ENCODE measurements around the gene ZNF280A. TPM values are rescaled to one million over a fixed set of nuclear protein-coding genes. Genes with fewer than 3 reads are reported as not detected.

Gene ZNF280A
- total RNA-seq, 2 donors from 2014 or later = not detected

GRCh38 chr22:22550789-22551434, 30.8 kb upstream of the ZNF280A start:
- TF ChIP-seq POLR2A (IDR thresholded peaks at IDR 0.05) (no peak), CTCF (IDR thresholded peaks at IDR 0.05) (no peak)
- no peaks in the 10 kb centered on the region for H3K9me3 ChIP-seq
- no peaks in the 10 kb centered on the region for H3K36me3 ChIP-seq (replicated peaks in 1 of 2; ENCODE audit: insufficient read depth in 1 of 2, low read depth in 2 of 2)
- H3K27me3 ChIP-seq = no peaks in the 10 kb centered on the region
- H3K4me1 ChIP-seq = no peaks in the 10 kb centered on the region
- intact Hi-C loops (cut with DNase I) = no loop called here
- DNase-seq (no peak), ATAC-seq (no peak)
- no peak overlapping the region for H3K4me3 ChIP-seq
- no peak overlapping the region for H3K27ac ChIP-seq
- 78 to 81% methylated on average over 5 to 6 of the region's 8 CpGs for WGBS, 2 donors

DNA sequence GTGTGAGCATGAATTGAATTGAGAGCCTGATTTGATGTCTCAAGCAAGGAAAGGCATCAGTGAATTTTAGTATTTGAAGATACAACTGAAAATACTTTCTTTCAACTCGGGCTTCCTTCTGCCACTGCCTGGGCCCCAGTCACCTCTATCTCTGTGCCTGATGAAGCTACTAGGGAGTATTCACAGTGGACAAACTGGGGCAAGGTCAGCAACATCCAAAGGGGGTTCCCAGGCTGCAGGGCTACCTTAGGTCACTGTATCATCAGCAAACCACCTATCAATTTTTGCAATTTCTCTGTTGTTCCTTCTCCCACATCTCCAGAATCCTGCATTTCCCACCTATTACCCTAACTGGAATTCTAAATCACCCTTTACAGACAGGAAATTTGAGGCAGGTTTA, 28.8 kb upstream of the ZNF280A start:
- no peak overlapping the region for H3K4me3 ChIP-seq
- H3K36me3 ChIP-seq (replicated peaks in 1 of 2; ENCODE audit: insufficient read depth in 1 of 2, low read depth in 2 of 2) = no peaks in the 10 kb centered on the region
- H3K27me3 ChIP-seq = no peaks in the 10 kb centered on the region
- DNase-seq (no peak), ATAC-seq (no peak)
- intact Hi-C loops (cut with DNase I) = no loop called here
- WGBS, 2 donors = 47 to 57% methylated on average over 1 of the region's 1 CpG
- no peaks in the 10 kb centered on the region for H3K9me3 ChIP-seq
- H3K27ac ChIP-seq = no peak overlapping the region
- TF ChIP-seq POLR2A (IDR thresholded peaks at IDR 0.05) (no peak), CTCF (IDR thresholded peaks at IDR 0.05) (no peak)
- H3K4me1 ChIP-seq = no peaks in the 10 kb centered on the region

GRCh38 chr22:22548317-22548716, 28.2 kb upstream of the ZNF280A start:
- ATAC-seq = no peak
- intact Hi-C loops (cut with DNase I) = no loop called here
- H3K27ac ChIP-seq = no peak overlapping the region
- WGBS, 2 donors = 61 to 68% methylated on average over 4 to 8 of the region's 9 CpGs
- H3K36me3 ChIP-seq (replicated peaks in 1 of 2; ENCODE audit: insufficient read depth in 1 of 2, low read depth in 2 of 2) = no peaks in the 10 kb centered on the region
- no peaks in the 10 kb centered on the region for H3K9me3 ChIP-seq
- H3K27me3 ChIP-seq = no peaks in the 10 kb centered on the region
- no peak for DNase-seq
- TF ChIP-seq CTCF (IDR thresholded peaks at IDR 0.05) (no peak), POLR2A (IDR thresholded peaks at IDR 0.05) (no peak)
- no peaks in the 10 kb centered on the region for H3K4me1 ChIP-seq
- H3K4me3 ChIP-seq = no peak overlapping the region

DNA sequence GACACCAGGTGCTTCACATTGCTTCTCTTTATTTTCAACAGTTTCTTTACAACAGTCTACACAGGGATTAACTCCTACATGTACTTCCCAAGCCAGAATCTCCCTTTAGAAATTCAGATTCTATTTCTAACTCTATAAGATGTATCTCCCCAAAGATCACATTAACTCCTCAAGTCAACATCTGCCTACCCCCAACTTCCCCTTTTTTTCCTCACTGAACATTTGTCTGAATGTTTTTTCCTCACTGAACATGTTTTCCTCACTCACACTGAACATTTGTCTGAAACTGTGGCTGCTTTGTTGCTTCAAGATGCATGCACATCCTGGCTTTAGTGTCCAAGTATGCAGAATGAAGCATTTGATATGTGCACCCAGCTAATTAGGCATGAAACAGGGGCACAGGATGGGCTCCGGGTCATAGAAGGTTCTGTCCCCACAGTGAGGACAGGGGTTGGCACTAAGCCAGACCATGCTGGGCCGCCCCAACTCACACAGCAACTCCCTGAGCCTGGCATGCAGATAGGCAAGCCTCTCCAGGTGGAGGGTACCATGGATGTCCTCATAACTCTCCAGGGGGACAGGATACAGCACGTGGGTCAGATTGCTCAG, 27.7 kb upstream of the ZNF280A start:
- Histone ChIP-seq H3K4me3 (no peak overlapping the region), H3K27me3 (no peaks in the 10 kb centered on the region), H3K36me3 (replicated peaks in 1 of 2; ENCODE audit: insufficient read depth in 1 of 2, low read depth in 2 of 2) (no peaks in the 10 kb centered on the region), H3K27ac (no peak overlapping the region), H3K4me1 (no peaks in the 10 kb centered on the region), H3K9me3 (no peaks in the 10 kb centered on the region)
- intact Hi-C loops (cut with DNase I) = no loop called here
- ATAC-seq (no peak), DNase-seq (no peak)
- no peak for TF ChIP-seq POLR2A (IDR thresholded peaks at IDR 0.05)
- TF ChIP-seq CTCF (IDR thresholded peaks at IDR 0.05) = no peak
- WGBS, 2 donors = 32 to 56% methylated on average over 3 of the region's 3 CpGs

GRCh38 chr22:22547226-22547625, 27.2 kb upstream of the ZNF280A start:
- WGBS, 2 donors = 71 to 92% methylated on average over 3 of the region's 3 CpGs
- ATAC-seq = no peak
- H3K36me3 ChIP-seq (replicated peaks in 1 of 2; ENCODE audit: insufficient read depth in 1 of 2, low read depth in 2 of 2) = no peaks in the 10 kb centered on the region
- no peaks in the 10 kb centered on the region for H3K4me1 ChIP-seq
- no peak overlapping the region for H3K4me3 ChIP-seq
- DNase-seq = no peak
- intact Hi-C loops (cut with DNase I) = no loop called here
- no peaks in the 10 kb centered on the region for H3K27me3 ChIP-seq
- no peak overlapping the region for H3K27ac ChIP-seq
- H3K9me3 ChIP-seq = no peaks in the 10 kb centered on the region
- TF ChIP-seq CTCF (IDR thresholded peaks at IDR 0.05) (no peak), POLR2A (IDR thresholded peaks at IDR 0.05) (no peak)
